ENCODE results near the gene SYNE4. TPM values are rescaled to one million over a fixed set of nuclear protein-coding genes. Genes with fewer than 3 reads are reported as not detected.

Gene SYNE4
- total and polyA plus RNA-seq, 9 of the 15 experiments (the other 6 are each of a cell fraction or from before 2014, with no cell fraction given) = 0.03 to 0.65 (median 0.29) TPM

- no peak for TF ChIP-seq ATF2 (CRISPR knock-in tag; IDR thresholded peaks at IDR 0.05)
- no peak for TF ChIP-seq ZFPM2 (CRISPR knock-in tag; IDR thresholded peaks at IDR 0.05)
- TF ChIP-seq STAG1 (CRISPR knock-in tag; IDR thresholded peaks at IDR 0.05; ENCODE audit: borderline replicate concordance) = no peak
- no peak for TF ChIP-seq USF2 (CRISPR knock-in tag; IDR thresholded peaks at IDR 0.05)
- TF ChIP-seq SREBF1 (IDR thresholded peaks at IDR 0.05; ENCODE audit: borderline replicate concordance, low read depth, low read length) = no peak
- TF ChIP-seq ZFP1 (CRISPR knock-in tag; IDR thresholded peaks at IDR 0.05) = no peak
- TF ChIP-seq STAT5B (CRISPR knock-in tag; IDR thresholded peaks at IDR 0.05) = no peak
- TF ChIP-seq ZNF3 (CRISPR knock-in tag; IDR thresholded peaks at IDR 0.05) = no peak
- 0 out of 4 replicates have a peak, but pooled peaks of 1 of the 2 experiments have one; percentile 3 for TF ChIP-seq ZNF639 (CRISPR knock-in tag; conservative IDR thresholded peaks at IDR 0.05 in 1 of 2, IDR thresholded peaks at IDR 0.05 in 1 of 2)
- TF ChIP-seq MCM2 (IDR thresholded peaks at IDR 0.05; ENCODE audit: low read depth) = no peak
- no peak for TF ChIP-seq ZNF57 (CRISPR knock-in tag; IDR thresholded peaks at IDR 0.05)
- TF ChIP-seq ZNF609 (CRISPR knock-in tag; IDR thresholded peaks at IDR 0.05; ENCODE audit: borderline replicate concordance) = no peak
- TF ChIP-seq ZNF224 (CRISPR knock-in tag; IDR thresholded peaks at IDR 0.05) = no peak
- 0 out of 2 replicates have a peak, but pooled peaks have one; percentile 17 for TF ChIP-seq TAF7 (tag; IDR thresholded peaks at IDR 0.05)
- TF ChIP-seq KDM1A (IDR thresholded peaks at IDR 0.05) = no peak; a peak in 1 of 4 replicates
- no peak for TF ChIP-seq TAL1 (IDR thresholded peaks at IDR 0.05)
Measured at GRCh38 chr19:36054733-36055686, 46.4 kb upstream of the SYNE4 start, which contains the start of gene WDR62 (continued).

All from K562 (cell line).